WERI-Rb-1 (cell line): ENCODE results near the gene C16orf89.

Source experiments
- DNase-seq: peaks from one replicate; pipeline ENCODE4 v3.0.0-alpha.2; 2020
- H3K27ac ChIP-seq: fragments of 250-450 bp; sonication (Bioruptor Pico); 2 replicates; pipeline ENCODE4 v1.5.1; 2020; ENCODE audit warnings: mild to moderate bottlenecking, moderate library complexity
- H3K27me3 ChIP-seq: fragments of 250-450 bp; sonication (Bioruptor Pico); 2 replicates; pipeline ENCODE4 v1.5.1; 2021; ENCODE audit warnings: mild to moderate bottlenecking, low read depth, moderate library complexity; ENCODE audit not compliant: insufficient read depth, severe bottlenecking
- H3K36me3 ChIP-seq: fragments of 250-450 bp; sonication (Bioruptor Pico); 2 replicates; pipeline ENCODE4 v1.5.1; 2020; ENCODE audit warnings: mild to moderate bottlenecking, moderate library complexity
- H3K4me3 ChIP-seq: 2 replicates; pipeline ENCODE4 v1.5.1; 2011; ENCODE audit warnings: low read depth, mild to moderate bottlenecking, control low read depth, low read length
- H3K9me3 ChIP-seq: fragments of 250-450 bp; sonication (Bioruptor Pico); 2 replicates; pipeline ENCODE4 v1.5.1; 2021; ENCODE audit warnings: mild to moderate bottlenecking, moderate library complexity; ENCODE audit not compliant: severe bottlenecking
- TF ChIP-seq, protein P1 (sequence below): IDR thresholded peaks from 2 replicates; pipeline ENCODE4 v1.5.1; 2011; ENCODE audit warnings: low read depth, mild to moderate bottlenecking, control low read depth, inconsistent platforms, low read length

C16orf89 gene

GRCh38 chr16:5073279-5073629 is 7.5 kb upstream of the C16orf89 start:
- H3K27ac ChIP-seq: no peak overlapping the region
- peaks cover 29% of the 10 kb centered on the region for H3K36me3 ChIP-seq
- no peak for DNase-seq
- TF ChIP-seq, protein P1, sequence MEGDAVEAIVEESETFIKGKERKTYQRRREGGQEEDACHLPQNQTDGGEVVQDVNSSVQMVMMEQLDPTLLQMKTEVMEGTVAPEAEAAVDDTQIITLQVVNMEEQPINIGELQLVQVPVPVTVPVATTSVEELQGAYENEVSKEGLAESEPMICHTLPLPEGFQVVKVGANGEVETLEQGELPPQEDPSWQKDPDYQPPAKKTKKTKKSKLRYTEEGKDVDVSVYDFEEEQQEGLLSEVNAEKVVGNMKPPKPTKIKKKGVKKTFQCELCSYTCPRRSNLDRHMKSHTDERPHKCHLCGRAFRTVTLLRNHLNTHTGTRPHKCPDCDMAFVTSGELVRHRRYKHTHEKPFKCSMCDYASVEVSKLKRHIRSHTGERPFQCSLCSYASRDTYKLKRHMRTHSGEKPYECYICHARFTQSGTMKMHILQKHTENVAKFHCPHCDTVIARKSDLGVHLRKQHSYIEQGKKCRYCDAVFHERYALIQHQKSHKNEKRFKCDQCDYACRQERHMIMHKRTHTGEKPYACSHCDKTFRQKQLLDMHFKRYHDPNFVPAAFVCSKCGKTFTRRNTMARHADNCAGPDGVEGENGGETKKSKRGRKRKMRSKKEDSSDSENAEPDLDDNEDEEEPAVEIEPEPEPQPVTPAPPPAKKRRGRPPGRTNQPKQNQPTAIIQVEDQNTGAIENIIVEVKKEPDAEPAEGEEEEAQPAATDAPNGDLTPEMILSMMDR: no peak
- no peaks in the 10 kb centered on the region for H3K9me3 ChIP-seq
- H3K27me3 ChIP-seq: no peaks in the 10 kb centered on the region
- no peak overlapping the region for H3K4me3 ChIP-seq

DNA sequence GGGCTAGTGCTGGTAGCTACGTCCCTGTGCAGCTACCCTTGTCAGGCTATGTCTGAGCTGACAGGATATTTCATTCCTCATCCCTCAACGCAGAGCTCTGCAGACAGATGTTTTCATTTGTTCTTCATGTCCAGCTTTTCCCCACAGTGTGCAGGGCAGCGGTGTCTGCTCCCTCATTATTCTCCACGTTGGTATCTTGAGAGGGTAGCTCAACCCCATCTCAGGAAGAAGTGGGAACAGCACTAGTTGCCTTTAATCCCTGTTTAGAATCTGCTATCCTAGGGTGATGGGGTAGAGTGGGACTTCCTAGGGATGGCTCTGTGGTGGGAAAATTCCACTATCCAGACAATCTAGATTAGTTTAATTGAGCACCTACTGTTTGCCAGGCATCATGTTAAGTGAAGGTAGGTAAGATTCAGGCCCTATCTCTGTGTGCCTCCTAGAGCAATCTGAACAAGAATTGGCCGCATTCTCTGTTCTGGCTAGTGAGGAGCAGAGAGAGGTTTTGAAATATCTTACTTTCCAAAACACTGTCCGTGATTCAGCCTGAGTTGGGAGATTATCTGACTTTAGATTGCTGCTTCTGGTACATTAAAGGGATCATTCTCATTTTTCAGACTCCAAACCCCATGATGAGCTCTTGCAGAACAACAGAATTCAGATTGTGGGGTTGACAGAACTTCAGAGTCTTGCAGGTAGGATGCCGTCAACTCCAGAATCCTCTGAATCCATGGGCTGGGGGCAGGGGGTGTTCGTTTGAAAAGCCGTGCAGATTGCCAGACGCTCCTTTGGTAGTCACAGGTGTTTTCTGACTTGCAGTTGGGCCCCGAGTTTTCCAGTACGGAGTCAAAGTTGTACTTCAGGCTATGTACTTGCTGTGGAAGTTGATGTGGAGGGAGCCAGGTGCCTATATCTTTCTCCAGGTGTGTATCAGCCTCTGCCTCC is 6.8 kb upstream of the C16orf89 start:
- TF ChIP-seq, protein P1: no peak
- H3K4me3 ChIP-seq: peak overlapping the region; percentile 65
- no peaks in the 10 kb centered on the region for H3K9me3 ChIP-seq
- no peak for DNase-seq
- no peaks in the 10 kb centered on the region for H3K27me3 ChIP-seq
- H3K36me3 ChIP-seq: peaks cover 29% of the 10 kb centered on the region
- H3K27ac ChIP-seq: peak overlapping the region; percentile 84

GRCh38 chr16:5071681-5072333 is 6.1 kb upstream of the C16orf89 start, which contains the start of gene ALG1:
TSS of gene ALG1 (plus strand) at chr16:5071843. CDS start at chr16:5071850, 7 bp downstream.
- Histone ChIP-seq H3K4me3 (peak within 1 kb of the TSS; percentile 65), H3K36me3 (peaks cover 29% of the 10 kb centered on the region), H3K27ac (peak within 1 kb of the TSS; percentile 84), H3K27me3 (no peaks in the 10 kb centered on the region), H3K9me3 (no peaks in the 10 kb centered on the region)
- TF ChIP-seq, protein P1: no peak
- peak; percentile 90 for DNase-seq

DNA sequence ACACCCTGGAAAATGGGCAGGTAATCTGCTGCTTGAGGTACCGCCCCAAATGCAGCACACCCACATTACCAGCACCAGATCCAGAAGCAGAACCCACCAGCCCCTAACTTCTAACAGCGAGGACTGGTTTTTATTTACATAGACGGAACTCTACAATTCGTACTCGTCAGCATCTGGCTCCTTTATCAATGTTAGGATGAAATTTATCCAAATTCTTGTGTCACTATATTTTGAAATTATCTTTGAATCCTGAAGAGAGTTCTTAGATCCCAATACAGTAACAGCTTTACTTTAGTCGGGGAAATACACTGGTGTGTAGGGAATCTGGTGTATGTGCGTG is 5.6 kb upstream of the C16orf89 start:
- Histone ChIP-seq H3K9me3 (no peaks in the 10 kb centered on the region), H3K4me3 (peak overlapping the region; percentile 65), H3K27me3 (no peaks in the 10 kb centered on the region), H3K27ac (peak overlapping the region; percentile 84), H3K36me3 (peaks cover 27% of the 10 kb centered on the region)
- DNase-seq: no peak
- TF ChIP-seq, protein P1: no peak

DNA sequence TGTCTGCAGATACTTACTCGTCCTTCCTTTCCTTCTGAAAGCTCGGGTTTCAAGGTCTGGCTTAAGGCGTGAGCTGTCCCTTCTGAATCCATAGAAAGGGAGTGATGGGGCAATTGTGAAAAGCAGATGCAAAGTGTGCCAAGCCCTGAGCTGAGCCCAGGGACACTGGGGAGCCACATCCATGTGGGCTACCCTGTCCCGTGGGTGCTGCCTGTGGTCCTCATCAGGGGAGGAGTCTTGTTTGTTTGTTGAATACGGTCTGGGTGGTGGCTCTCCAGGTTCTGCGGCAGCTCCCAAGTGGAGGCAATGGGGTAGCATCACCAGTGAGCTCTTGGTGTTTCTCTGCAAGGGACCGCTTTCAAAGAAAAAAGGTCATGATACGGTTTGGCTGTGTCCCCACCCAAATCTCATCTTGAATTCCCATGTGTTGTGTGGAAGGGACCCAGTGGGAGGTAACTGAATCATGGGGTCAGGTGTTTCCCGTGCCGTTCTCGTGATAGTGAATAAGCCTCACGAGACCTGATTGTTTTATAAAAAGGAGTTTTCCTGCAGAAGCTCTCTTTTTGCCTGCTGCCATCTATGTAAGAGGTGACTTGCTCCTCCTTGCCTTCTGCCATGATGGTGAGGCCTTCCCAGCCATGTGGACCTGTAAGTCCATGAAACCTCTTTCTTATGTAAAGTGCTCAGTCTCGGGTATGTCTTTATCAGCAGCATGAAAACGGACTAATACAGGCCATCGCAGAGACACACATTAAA is 4.9 kb upstream of the C16orf89 start:
- Histone ChIP-seq H3K36me3 (peaks cover 20% of the 10 kb centered on the region), H3K9me3 (no peaks in the 10 kb centered on the region), H3K4me3 (no peak overlapping the region), H3K27me3 (no peaks in the 10 kb centered on the region), H3K27ac (no peak overlapping the region)
- TF ChIP-seq, protein P1: no peak
- DNase-seq: no peak
